Neural cell (in vitro differentiated cells): ENCODE measurements around the gene PAX3. TPM values are rescaled to one million over a fixed set of nuclear protein-coding genes. Genes with fewer than 3 reads are reported as not detected.

Experiments
- H2AFZ ChIP-seq: fragments of 200-600, 300-800 bp; sonication (generic), shearing (Covaris generic); 2 replicates; pipeline ENCODE4 v1.6.0; 2014; ENCODE audit warnings: low read depth, mild to moderate bottlenecking, antibody characterized with exemption, low read length, moderate library complexity
- H3F3A ChIP-seq: fragments of 200-600 bp; shearing (Covaris generic); 2 replicates; pipeline ENCODE4 v1.6.1; 2016; ENCODE audit warnings: mild to moderate bottlenecking, moderate library complexity, mixed read lengths, antibody characterized with exemption, low read length; ENCODE audit not compliant: insufficient read depth, poor library complexity, severe bottlenecking
- H3K27ac ChIP-seq: fragments of 200-600, 300-800 bp; sonication (generic), shearing (Covaris generic); 2 replicates; pipeline ENCODE4 v1.5.1; 2014; ENCODE audit warnings: mild to moderate bottlenecking, low read length, moderate library complexity
- H3K27me3 ChIP-seq: fragments of 300-800, 200-600 bp; sonication (generic), shearing (Covaris generic); 2 replicates; pipeline ENCODE4 v1.6.0; 2014; ENCODE audit warnings: mild to moderate bottlenecking, low read depth, low read length, moderate library complexity; ENCODE audit not compliant: insufficient read depth
- H3K36me3 ChIP-seq: fragments of 300-800, 200-600 bp; sonication (generic), shearing (Covaris generic); 2 replicates; pipeline ENCODE4 v1.5.1; 2014; ENCODE audit warnings: mild to moderate bottlenecking, antibody characterized with exemption, low read length, moderate library complexity; ENCODE audit not compliant: insufficient read depth
- H3K4me2 ChIP-seq: fragments of 300-800, 200-600 bp; sonication (generic), shearing (Covaris generic); 2 replicates; pipeline ENCODE4 v1.6.0; 2014; ENCODE audit warnings: mild to moderate bottlenecking, low read length
- H3K4me3 ChIP-seq: fragments of 300-800, 200-600 bp; sonication (generic), shearing (Covaris generic); 2 replicates; pipeline ENCODE4 v1.5.1; 2014; ENCODE audit warnings: mild to moderate bottlenecking, low read length, moderate library complexity
- H3K79me2 ChIP-seq: fragments of 200-600 bp; shearing (Covaris generic); replicated peaks from 2 replicates; pipeline ENCODE4 v1.6.0; 2014; ENCODE audit warnings: mild to moderate bottlenecking, low read length, moderate library complexity; ENCODE audit not compliant: insufficient read depth
- H3K9ac ChIP-seq: fragments of 300-800, 200-600 bp; sonication (generic), shearing (Covaris generic); 2 replicates; pipeline ENCODE4 v1.6.1; 2016; ENCODE audit warnings: mild to moderate bottlenecking, low read length, mixed read lengths
- H3K9me2 ChIP-seq: fragments of 200-600 bp; shearing (Covaris generic); 2 replicates; pipeline ENCODE4 v1.6.1; 2016; ENCODE audit warnings: mild to moderate bottlenecking, low read length, mixed read lengths; ENCODE audit not compliant: insufficient read depth
- H3K9me3 ChIP-seq: fragments of 200-600, 300-800 bp; sonication (generic), shearing (Covaris generic); 2 replicates; pipeline ENCODE4 v1.6.1; 2016; ENCODE audit warnings: mild to moderate bottlenecking, mixed run types, low read length, moderate library complexity, mixed read lengths
- H4K20me1 ChIP-seq: fragments of 200-600 bp; shearing (Covaris generic); 2 replicates; pipeline ENCODE4 v1.6.1; 2016; ENCODE audit warnings: mild to moderate bottlenecking, mixed run types; ENCODE audit not compliant: insufficient read depth
- EP300 ChIP-seq: fragments of 450-650 bp; conservative IDR thresholded peaks from 2 replicates; pipeline ENCODE4 v1.6.1; 2014; ENCODE audit warnings: antibody characterized with exemption, mild to moderate bottlenecking, moderate library complexity; ENCODE audit not compliant: poor library complexity, severe bottlenecking
- EZH2 ChIP-seq: fragments of 200-600, 300-800 bp; shearing (Covaris generic), sonication (generic); IDR thresholded peaks from 2 replicates; pipeline ENCODE4 v1.6.1; 2014; ENCODE audit warnings: antibody characterized with exemption, low read length, borderline replicate concordance, mild to moderate bottlenecking; ENCODE audit not compliant: insufficient read depth, poor library complexity, severe bottlenecking
- MXI1 ChIP-seq: fragments of 450-650 bp; conservative IDR thresholded peaks from 2 replicates; pipeline ENCODE4 v1.6.1; 2014; ENCODE audit warnings: antibody characterized with exemption, mild to moderate bottlenecking; ENCODE audit not compliant: poor library complexity, severe bottlenecking
- POLR2AphosphoS5 ChIP-seq: IDR thresholded peaks from 2 replicates; pipeline ENCODE4 v1.6.1; 2012
- RAD21 ChIP-seq: fragments of 450-650 bp; conservative IDR thresholded peaks from 2 replicates; pipeline ENCODE4 v1.6.1; 2014; ENCODE audit warnings: antibody characterized with exemption, mild to moderate bottlenecking, moderate library complexity
- SMC3 ChIP-seq: fragments of 450-650 bp; conservative IDR thresholded peaks from 2 replicates; pipeline ENCODE4 v1.6.1; 2014; ENCODE audit warnings: antibody characterized with exemption, mild to moderate bottlenecking, moderate library complexity; ENCODE audit not compliant: poor library complexity
- TAF1 ChIP-seq: IDR thresholded peaks from 2 replicates; pipeline ENCODE4 v1.6.1; 2012; ENCODE audit warnings: low read depth
- polyA plus RNA-seq: library from polyadenylated mRNA; depleted of rRNA; stranded (reverse); fragments of >200 nt; gene quantifications from 2 replicates; pipeline ENCODE4 v1.2.3, GENCODE V29; 2014
- TF ChIP-seq, protein P1 (sequence below): IDR thresholded peaks from 2 replicates; pipeline ENCODE4 v1.6.1; 2012; ENCODE audit warnings: borderline replicate concordance
- TF ChIP-seq, protein P2 (sequence below): fragments of 450-650 bp; IDR thresholded peaks from 2 replicates; pipeline ENCODE4 v1.5.1; 2014; ENCODE audit warnings: antibody characterized with exemption, mild to moderate bottlenecking, moderate library complexity; ENCODE audit not compliant: poor library complexity, severe bottlenecking

Gene PAX3
- polyA plus RNA-seq, 1 donor from 2014 or later = not detected

DNA sequence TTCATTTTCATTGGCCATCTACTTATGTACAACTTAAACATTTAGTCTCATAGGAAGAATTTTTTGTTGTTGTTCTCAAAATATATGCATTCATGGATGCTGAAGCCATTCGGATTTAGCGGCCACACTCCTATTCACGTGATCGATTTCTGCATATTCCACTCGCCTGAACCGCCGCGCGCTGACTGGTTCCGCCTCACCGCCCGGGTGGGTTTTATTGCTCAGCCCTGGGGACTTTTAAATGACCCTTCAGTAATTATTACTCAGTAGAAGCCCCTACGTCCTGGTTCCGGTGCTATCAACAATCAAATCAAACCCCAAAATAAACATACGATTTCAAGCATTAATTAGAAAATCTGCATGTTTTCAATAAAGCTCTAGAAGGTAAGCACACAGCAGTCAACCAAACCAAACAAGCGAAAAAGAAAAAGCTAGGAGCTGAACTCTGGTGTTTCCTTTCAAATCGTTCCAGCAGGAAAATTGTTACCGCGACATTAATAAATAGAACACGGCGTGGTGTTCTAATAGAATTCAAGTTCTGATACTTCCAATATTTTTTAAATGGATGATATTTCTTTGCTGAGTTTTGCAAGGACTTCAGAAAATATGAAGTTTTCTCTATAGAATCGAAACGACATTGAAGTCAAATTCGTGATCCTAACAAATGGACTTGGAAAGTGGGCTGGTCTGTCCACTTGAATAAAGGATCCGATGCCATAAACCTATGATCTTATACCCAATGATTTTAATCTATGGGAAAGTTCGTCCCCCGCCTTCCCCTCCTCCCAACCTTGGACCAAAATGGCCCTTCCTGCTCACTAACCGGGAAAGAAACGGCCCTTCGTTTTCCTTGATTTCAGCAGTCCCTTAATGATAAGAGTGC lies 9.3 kb downstream of the PAX3 start:
- Histone ChIP-seq H3K79me2 (no peaks in the 10 kb centered on the region), H3K4me3 (no peak overlapping the region), H3K36me3 (no peaks in the 10 kb centered on the region), H3F3A (no peaks in the 10 kb centered on the region), H3K9me2 (no peaks in the 10 kb centered on the region), H2AFZ (no peak overlapping the region), H4K20me1 (no peaks in the 10 kb centered on the region), H3K9me3 (no peaks in the 10 kb centered on the region), H3K27ac (no peak overlapping the region), H3K4me2 (no peak overlapping the region), H3K27me3 (peaks cover 100% of the 10 kb centered on the region), H3K9ac (no peak overlapping the region)
- no peak for TF ChIP-seq EZH2
- TF ChIP-seq SMC3 = no peak
- TF ChIP-seq TAF1 = peak; percentile 36
- TF ChIP-seq POLR2AphosphoS5 = peak; percentile 65
- TF ChIP-seq, protein P1, sequence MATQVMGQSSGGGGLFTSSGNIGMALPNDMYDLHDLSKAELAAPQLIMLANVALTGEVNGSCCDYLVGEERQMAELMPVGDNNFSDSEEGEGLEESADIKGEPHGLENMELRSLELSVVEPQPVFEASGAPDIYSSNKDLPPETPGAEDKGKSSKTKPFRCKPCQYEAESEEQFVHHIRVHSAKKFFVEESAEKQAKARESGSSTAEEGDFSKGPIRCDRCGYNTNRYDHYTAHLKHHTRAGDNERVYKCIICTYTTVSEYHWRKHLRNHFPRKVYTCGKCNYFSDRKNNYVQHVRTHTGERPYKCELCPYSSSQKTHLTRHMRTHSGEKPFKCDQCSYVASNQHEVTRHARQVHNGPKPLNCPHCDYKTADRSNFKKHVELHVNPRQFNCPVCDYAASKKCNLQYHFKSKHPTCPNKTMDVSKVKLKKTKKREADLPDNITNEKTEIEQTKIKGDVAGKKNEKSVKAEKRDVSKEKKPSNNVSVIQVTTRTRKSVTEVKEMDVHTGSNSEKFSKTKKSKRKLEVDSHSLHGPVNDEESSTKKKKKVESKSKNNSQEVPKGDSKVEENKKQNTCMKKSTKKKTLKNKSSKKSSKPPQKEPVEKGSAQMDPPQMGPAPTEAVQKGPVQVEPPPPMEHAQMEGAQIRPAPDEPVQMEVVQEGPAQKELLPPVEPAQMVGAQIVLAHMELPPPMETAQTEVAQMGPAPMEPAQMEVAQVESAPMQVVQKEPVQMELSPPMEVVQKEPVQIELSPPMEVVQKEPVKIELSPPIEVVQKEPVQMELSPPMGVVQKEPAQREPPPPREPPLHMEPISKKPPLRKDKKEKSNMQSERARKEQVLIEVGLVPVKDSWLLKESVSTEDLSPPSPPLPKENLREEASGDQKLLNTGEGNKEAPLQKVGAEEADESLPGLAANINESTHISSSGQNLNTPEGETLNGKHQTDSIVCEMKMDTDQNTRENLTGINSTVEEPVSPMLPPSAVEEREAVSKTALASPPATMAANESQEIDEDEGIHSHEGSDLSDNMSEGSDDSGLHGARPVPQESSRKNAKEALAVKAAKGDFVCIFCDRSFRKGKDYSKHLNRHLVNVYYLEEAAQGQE = no peak
- TF ChIP-seq, protein P2, sequence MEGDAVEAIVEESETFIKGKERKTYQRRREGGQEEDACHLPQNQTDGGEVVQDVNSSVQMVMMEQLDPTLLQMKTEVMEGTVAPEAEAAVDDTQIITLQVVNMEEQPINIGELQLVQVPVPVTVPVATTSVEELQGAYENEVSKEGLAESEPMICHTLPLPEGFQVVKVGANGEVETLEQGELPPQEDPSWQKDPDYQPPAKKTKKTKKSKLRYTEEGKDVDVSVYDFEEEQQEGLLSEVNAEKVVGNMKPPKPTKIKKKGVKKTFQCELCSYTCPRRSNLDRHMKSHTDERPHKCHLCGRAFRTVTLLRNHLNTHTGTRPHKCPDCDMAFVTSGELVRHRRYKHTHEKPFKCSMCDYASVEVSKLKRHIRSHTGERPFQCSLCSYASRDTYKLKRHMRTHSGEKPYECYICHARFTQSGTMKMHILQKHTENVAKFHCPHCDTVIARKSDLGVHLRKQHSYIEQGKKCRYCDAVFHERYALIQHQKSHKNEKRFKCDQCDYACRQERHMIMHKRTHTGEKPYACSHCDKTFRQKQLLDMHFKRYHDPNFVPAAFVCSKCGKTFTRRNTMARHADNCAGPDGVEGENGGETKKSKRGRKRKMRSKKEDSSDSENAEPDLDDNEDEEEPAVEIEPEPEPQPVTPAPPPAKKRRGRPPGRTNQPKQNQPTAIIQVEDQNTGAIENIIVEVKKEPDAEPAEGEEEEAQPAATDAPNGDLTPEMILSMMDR = no peak

DNA sequence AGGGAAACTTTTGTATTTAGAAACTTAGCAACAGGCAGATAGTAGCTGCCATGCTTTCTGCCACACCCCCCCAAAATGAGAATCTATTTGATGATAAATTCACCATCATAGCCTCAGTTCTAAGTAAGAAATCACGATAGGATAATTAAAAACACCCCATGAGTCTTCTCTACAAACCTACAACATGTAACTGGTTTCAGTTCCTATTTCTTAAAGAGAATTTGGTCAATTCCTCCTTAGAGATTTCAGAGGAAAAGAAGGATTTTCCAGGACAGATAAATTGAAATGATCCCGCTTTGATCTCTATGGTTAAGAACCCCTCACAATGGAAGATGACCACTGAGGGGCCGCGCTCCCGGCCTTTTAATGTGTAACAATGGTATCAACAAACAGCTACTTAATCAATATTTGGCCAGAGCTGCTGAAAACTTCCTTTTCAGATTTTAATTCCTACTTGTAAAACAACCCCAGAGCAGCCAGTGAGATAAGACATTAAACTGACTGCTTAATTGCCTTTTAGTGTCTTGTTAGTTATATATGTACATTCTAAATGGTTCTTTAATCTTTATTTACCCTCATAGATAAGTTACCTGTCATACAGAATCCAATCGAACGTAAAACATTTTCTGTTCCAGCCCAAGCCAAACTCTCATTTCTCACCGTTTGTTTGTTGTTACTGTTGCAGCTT lies 10.1 kb downstream of the PAX3 start:
- Histone ChIP-seq H3K79me2 (no peaks in the 10 kb centered on the region), H3K27me3 (peaks cover 100% of the 10 kb centered on the region), H3K4me2 (no peak overlapping the region), H2AFZ (no peak overlapping the region), H4K20me1 (no peaks in the 10 kb centered on the region), H3K36me3 (no peaks in the 10 kb centered on the region), H3K9me3 (no peaks in the 10 kb centered on the region), H3K27ac (no peak overlapping the region), H3K4me3 (no peak overlapping the region), H3K9ac (no peak overlapping the region), H3K9me2 (no peaks in the 10 kb centered on the region), H3F3A (no peaks in the 10 kb centered on the region)
- TF ChIP-seq TAF1 (no peak), SMC3 (no peak), EZH2 (no peak), POLR2AphosphoS5 (no peak), EP300 (no peak), MXI1 (no peak), RAD21 (no peak)
- TF ChIP-seq, protein P2 = no peak
- TF ChIP-seq, protein P1 = no peak
